GM04504 (cell line): Measurements from ENCODE around the gene ACP7.
"Not testable (repeated sequence)": the region's sequence is repeated elsewhere in the genome, so short reads cannot be mapped to it uniquely, and the experiment has no call there.

Source experiments
- DNase-seq: peaks from one replicate; pipeline ENCODE4 v3.0.0-alpha.2; 2012; ENCODE audit warnings: low read depth

ACP7 gene

GRCh38 chr19:39083983-39084731 is at the start of gene ACP7:
TSS of gene ACP7 (plus strand) at chr19:39084368. CDS start at chr19:39085270, 902 bp downstream.
- DNase-seq: no peak

- DNase-seq: no peak
These were observed 47.6 kb upstream of the ACP7 start for GRCh38 chr19:39036581-39036980.

- no peak for DNase-seq
These were observed 47.0 kb upstream of the ACP7 start for GRCh38 chr19:39037194-39037593.

- peak; percentile 10 for DNase-seq
These were observed 46.1 kb upstream of the ACP7 start for GRCh38 chr19:39038098-39038497.

- no peak for DNase-seq
These were observed 38.7 kb upstream of the ACP7 start for GRCh38 chr19:39045506-39045905.

- DNase-seq: no peak
These were observed 37.9 kb upstream of the ACP7 start for GRCh38 chr19:39046037-39046821.

- DNase-seq: no peak
These were observed 37.1 kb upstream of the ACP7 start for GRCh38 chr19:39047073-39047472.

GRCh38 chr19:39052243-39052746 is 31.9 kb upstream of the ACP7 start:
- DNase-seq: peak; percentile 13

- DNase-seq: no peak
These were observed 31.3 kb upstream of the ACP7 start for GRCh38 chr19:39052846-39053245.

- DNase-seq: no peak
These were observed 30.7 kb upstream of the ACP7 start for GRCh38 chr19:39053276-39054090.

- no peak for DNase-seq
These were observed 30.1 kb upstream of the ACP7 start for GRCh38 chr19:39054091-39054470.

GRCh38 chr19:39057615-39058014 is 26.6 kb upstream of the ACP7 start:
- no peak for DNase-seq

- no peak for DNase-seq
These were observed 24.9 kb upstream of the ACP7 start for GRCh38 chr19:39059302-39059701.

GRCh38 chr19:39060171-39060570 is 24.0 kb upstream of the ACP7 start:
- no peak for DNase-seq

- no peak for DNase-seq
These were observed 19.8 kb upstream of the ACP7 start for GRCh38 chr19:39064405-39064804.

- DNase-seq: no peak
These were observed 18.2 kb upstream of the ACP7 start for GRCh38 chr19:39065928-39066327.

- no peak for DNase-seq
These were observed 17.1 kb upstream of the ACP7 start for GRCh38 chr19:39067104-39067503.

GRCh38 chr19:39068259-39068658 is 15.9 kb upstream of the ACP7 start:
- not testable (repeated sequence) for DNase-seq

GRCh38 chr19:39070888-39071287 is 13.3 kb upstream of the ACP7 start:
- DNase-seq: no peak

GRCh38 chr19:39074205-39074692 is 9.9 kb upstream of the ACP7 start:
- no peak for DNase-seq

GRCh38 chr19:39074942-39075341 is 9.2 kb upstream of the ACP7 start:
- no peak for DNase-seq

GRCh38 chr19:39077323-39077722 is 6.8 kb upstream of the ACP7 start:
- no peak for DNase-seq
